ENCODE results near the gene COL5A2. TPM values are rescaled to one million over a fixed set of nuclear protein-coding genes. Genes with fewer than 3 reads are reported as not detected.
A peak's percentile ranks its signal among the peaks of the same experiment; 100 is the strongest.

The COL5A2 gene
- polyA plus RNA-seq, 5 donors = 174 to 222 (median 211) TPM

GRCh38 chr2:189008555-189009262, 170.9 kb downstream of the COL5A2 start:
- DNase-seq = no peak

- DNase-seq = no peak
Observed at GRCh38 chr2:189002079-189002478, 177.5 kb downstream of the COL5A2 start.

GRCh38 chr2:189000221-189000620, 179.3 kb downstream of the COL5A2 start:
- no peak for DNase-seq

- DNase-seq = no peak
Observed at GRCh38 chr2:188997263-188997662, 182.3 kb downstream of the COL5A2 start.

- DNase-seq = no peak
Observed at GRCh38 chr2:188993247-188993646, 186.3 kb downstream of the COL5A2 start.

- DNase-seq = no peak
Observed at GRCh38 chr2:188986839-188987238, 192.7 kb downstream of the COL5A2 start.

- DNase-seq = no peak
Observed at GRCh38 chr2:188984680-188985079, 194.9 kb downstream of the COL5A2 start.

GRCh38 chr2:188984065-188984491, 195.5 kb downstream of the COL5A2 start:
- DNase-seq = peak in 1 of 2 donors; percentile 60

GRCh38 chr2:188983427-188984064, 196.0 kb downstream of the COL5A2 start:
- DNase-seq = no peak

Other genes starting within 250 kb of the COL5A2 start
- gene COL3A1, start 205.4 kb downstream of the COL5A2 start, polyA plus RNA-seq (ENCODE audit: insufficient read depth in 1 of 5, insufficient read length in 5 of 5, low replicate concordance in 1 of 5) = 1,000 to 10,000 TPM; 1,130 to 1,386 (median 1,297) TPM

Data from right lung (tissue), 5 donors.